Endothelial cell of umbilical vein (primary cell): ENCODE measurements around the gene GNPAT. TPM values are rescaled to one million over a fixed set of nuclear protein-coding genes. Genes with fewer than 3 reads are reported as not detected.

ENCODE experiments used
- BruUV-seq: library from RNA; stranded (reverse); fragments of 400-500 nt; replicated peaks from 2 replicates; lab custom pipeline; 2021; lab: Mats Ljungman, UMichigan
- CTCF ChIA-PET: fragments of 300-600, 350-600 bp; sonication (Branson Sonifier 250); formaldehyde crosslinking; loops from one replicate; lab custom pipeline; 2021; ENCODE audit warnings: antibody characterized with exemption, inconsistent platforms; lab: Charles Lee
- POLR2A ChIA-PET: fragments of 300-600, 350-600 bp; sonication (Branson Sonifier 250); formaldehyde crosslinking; loops from one replicate; lab custom pipeline; 2021; ENCODE audit warnings: antibody characterized with exemption, inconsistent platforms; lab: Charles Lee
- DNase-seq: peaks from one replicate; pipeline ENCODE4 v3.0.0-alpha.2; 2011; ENCODE audit warnings: low read depth, low spot score
- FAIRE-seq: peaks from 2 replicates; lab custom pipeline; 2011; peaks lifted over from hg19 to GRCh38; lab: Jason Lieb, UNC
- H2AFZ ChIP-seq: 2 replicates; pipeline ENCODE4 v1.6.0; 2012; ENCODE audit warnings: low read depth, low read length, control low read depth, inconsistent platforms
- H3K27ac ChIP-seq: 2 replicates; pipeline ENCODE4 v1.5.1; 2011; ENCODE audit warnings: low read depth, mild to moderate bottlenecking, control low read depth, low read length, moderate library complexity; ENCODE audit not compliant: insufficient read depth
- H3K27me3 ChIP-seq, 2 experiments: 2 replicates each; pipeline versions ENCODE4 v1.6.0 to v1.6.1; 2011; ENCODE audit warnings: low read length in 2 of 2, mixed read lengths in 1 of 2; ENCODE audit not compliant: control insufficient read depth in 2 of 2, insufficient read depth in 2 of 2
- H3K36me3 ChIP-seq, 2 experiments: 2 replicates in 1 of 2; 3 replicates in 1 of 2; pipeline ENCODE4 v1.5.1; 2011; ENCODE audit warnings: low read length in 2 of 2, mild to moderate bottlenecking in 1 of 2, moderate library complexity in 1 of 2; ENCODE audit not compliant: control insufficient read depth in 2 of 2, insufficient read depth in 2 of 2; ENCODE audit errors: extremely low read depth in 1 of 2
- H3K4me1 ChIP-seq: 3 replicates; pipeline ENCODE4 v1.5.1; 2011; ENCODE audit warnings: mild to moderate bottlenecking, low read length; ENCODE audit not compliant: control insufficient read depth, insufficient read depth; ENCODE audit errors: extremely low read depth
- H3K4me2 ChIP-seq: 2 replicates; pipeline ENCODE4 v1.6.1; 2011; ENCODE audit warnings: low read length, control low read depth, mixed read lengths; ENCODE audit not compliant: insufficient read depth
- H3K4me3 ChIP-seq, 3 experiments: fragments of 200-600 bp in 1 of 3; sonication (generic), shearing (Covaris generic) in 1 of 3; replicated peaks in 1 of 3; 2 replicates each; pipeline ENCODE4 v1.5.1; 2011 to 2016; ENCODE audit warnings: control low read depth in 3 of 3, low read length in 3 of 3, mild to moderate bottlenecking in 2 of 3, inconsistent platforms in 1 of 3, low read depth in 1 of 3, moderate library complexity in 1 of 3; ENCODE audit not compliant: insufficient read depth in 1 of 3
- H3K79me2 ChIP-seq: 2 replicates; pipeline ENCODE4 v1.6.0; 2012; ENCODE audit warnings: low read length, inconsistent platforms; ENCODE audit not compliant: control insufficient read depth, insufficient read depth
- H3K9ac ChIP-seq: replicated peaks from 2 replicates; pipeline ENCODE3; 2011; ENCODE audit warnings: low read length, control low read depth; ENCODE audit not compliant: insufficient read depth; ENCODE audit errors: extremely low read depth
- H3K9me1 ChIP-seq: replicated peaks from 3 replicates; pipeline ENCODE4 v1.6.0; 2011; ENCODE audit warnings: mild to moderate bottlenecking, low read length; ENCODE audit not compliant: control insufficient read depth, insufficient read depth; ENCODE audit errors: extremely low read depth
- H3K9me3 ChIP-seq: replicated peaks from 2 replicates; pipeline ENCODE4 v1.5.1; 2012; ENCODE audit warnings: low read length, inconsistent platforms; ENCODE audit not compliant: control insufficient read depth, insufficient read depth
- H4K20me1 ChIP-seq: replicated peaks from 2 replicates; pipeline ENCODE3; 2011; ENCODE audit warnings: mild to moderate bottlenecking, low read length; ENCODE audit not compliant: control insufficient read depth, insufficient read depth; ENCODE audit errors: extremely low read depth
- CTCF ChIP-seq, 2 donors: IDR thresholded peaks; 1 replicate in 1 of 2; 2 replicates in 1 of 2; pipeline ENCODE4 v1.5.1; 2011; ENCODE audit warnings: low read length in 2 of 2, mild to moderate bottlenecking in 2 of 2, moderate library complexity in 2 of 2, control low read depth in 1 of 2, inconsistent platforms in 1 of 2, low read depth in 1 of 2; ENCODE audit not compliant: insufficient read depth in 1 of 2; ENCODE audit errors: extremely low read depth in 1 of 2
- EZH2 ChIP-seq: IDR thresholded peaks from 2 replicates; pipeline ENCODE4 v1.6.1; 2012; ENCODE audit warnings: borderline replicate concordance, low read depth, mild to moderate bottlenecking, moderate library complexity, low read length, inconsistent platforms; ENCODE audit not compliant: severe bottlenecking
- FOS ChIP-seq: IDR thresholded peaks from 2 replicates; pipeline ENCODE4 v1.6.1; 2011; ENCODE audit warnings: mild to moderate bottlenecking, low read length, moderate library complexity, borderline replicate concordance; ENCODE audit not compliant: insufficient read depth
- GATA2 ChIP-seq: IDR thresholded peaks from 2 replicates; pipeline ENCODE4 v1.7.0; 2011; ENCODE audit warnings: low read depth, mild to moderate bottlenecking, moderate library complexity, mixed read lengths, low read length; ENCODE audit not compliant: insufficient read length, insufficient read depth
- JUN ChIP-seq: IDR thresholded peaks from 2 replicates; pipeline ENCODE4 v1.6.1; 2011; ENCODE audit warnings: borderline replicate concordance, low read depth; ENCODE audit not compliant: insufficient read length, insufficient read depth
- MAX ChIP-seq: IDR thresholded peaks from 2 replicates; pipeline ENCODE4 v1.6.1; 2011; ENCODE audit not compliant: insufficient read depth, insufficient read length
- MYC ChIP-seq: IDR thresholded peaks from one replicate; pipeline ENCODE4 v1.6.1; 2011; ENCODE audit warnings: mild to moderate bottlenecking, low read depth, low read length
- POLR2A ChIP-seq: IDR thresholded peaks from 2 replicates; pipeline ENCODE4 v1.6.1; 2012; ENCODE audit warnings: low read depth, mild to moderate bottlenecking, control low read depth, low read length
- POLR2AphosphoS5 ChIP-seq: IDR thresholded peaks from 2 replicates; pipeline ENCODE4 v1.6.1; 2012; ENCODE audit warnings: low read depth, mild to moderate bottlenecking, control low read depth, low read length, moderate library complexity; ENCODE audit not compliant: insufficient read depth
- dilution Hi-C: fragments of 300-500 bp; cut with MboI; formaldehyde crosslinking; loops from one replicate; pipeline ENCODE4 v1.15.0; 2019; ENCODE audit warnings: low sequenced_read_pairs; ENCODE audit not compliant: extremely low pct_ligation_motif_present
- intact Hi-C: fragments of 100-400 bp; cut with micrococcal nuclease; formaldehyde crosslinking; loops from one replicate; pipeline ENCODE4 v1.10.0; 2022
- polyA plus RNA-seq, 4 experiments: library from polyadenylated mRNA; depleted of rRNA in 3 of 4; stranded (reverse) in 3 of 4; unstranded in 1 of 4; fragments of >200 nt; gene quantifications; 2 replicates each; pipeline versions ENCODE4 v1.2.1 to v1.2.3, GENCODE V29; 2011 to 2012; ENCODE audit warnings: missing spikeins in 1 of 4
- total RNA-seq: library from RNA; stranded (reverse); gene quantifications from 2 replicates; pipeline ENCODE4 v1.2.3, GENCODE V29; 2021

Gene GNPAT
- total and polyA plus RNA-seq, 2 donors (not counting 3 experiments of a cell fraction or from before 2014, with no cell fraction given) = 18.9 to 51.4 TPM

- no peak overlapping the region for H2AFZ ChIP-seq
These were observed 38.9 kb upstream of the GNPAT start for GRCh38 chr1:231201979-231202633.

More at GRCh38 chr1:231201979-231202633, 38.9 kb upstream of the GNPAT start:
- intact Hi-C loops = no loop called here
- H3K4me3 ChIP-seq = no peak overlapping the region
- no peak for FAIRE-seq
- H3K9ac ChIP-seq = no peak overlapping the region
- no peak for DNase-seq
- no peaks in the 10 kb centered on the region for H3K79me2 ChIP-seq
- no peak overlapping the region for H3K27ac ChIP-seq
- H3K4me1 ChIP-seq = no peaks in the 10 kb centered on the region
- ChIA-PET POLR2A (no interaction called here), CTCF (no interaction called here)
- H3K9me1 ChIP-seq = no peaks in the 10 kb centered on the region
- H3K4me2 ChIP-seq = no peak overlapping the region
- BruUV-seq = no TSS peak
- no peaks in the 10 kb centered on the region for H4K20me1 ChIP-seq
- H3K9me3 ChIP-seq = no peaks in the 10 kb centered on the region
- dilution Hi-C loops = no loop called here
- no peak for TF ChIP-seq MAX
- TF ChIP-seq GATA2 = no peak
- TF ChIP-seq POLR2AphosphoS5 = no peak
- no peak for TF ChIP-seq MYC
- TF ChIP-seq CTCF (IDR thresholded peaks at IDR 0.05; ENCODE audit: extremely low read depth in 1 of 2, insufficient read depth in 1 of 2, low read depth in 1 of 2, low read length in 2 of 2) = no peak
- no peak for TF ChIP-seq POLR2A
- TF ChIP-seq EZH2 = no peak
- TF ChIP-seq FOS = no peak
- no peak for TF ChIP-seq JUN
- H3K36me3 ChIP-seq = no peaks in the 10 kb centered on the region
- H3K27me3 ChIP-seq = no peaks in the 10 kb centered on the region
